DMS79 treated with DMSO at 0.1 percent for 48 hours (cell line): ENCODE results near the gene DHRS4L2.

Source experiments
- DNase-seq: peaks from one replicate; lab custom pipeline; 2025; lab: John Stamatoyannopoulos, UW

Gene DHRS4L2

GRCh38 chr14:24053548-24054323 is 65.0 kb downstream of the DHRS4L2 start:
- DNase-seq, result no peak

- no peak for DNase-seq
Measured at GRCh38 chr14:24054324-24054641, 65.6 kb downstream of the DHRS4L2 start.

- DNase-seq, result no peak
Measured at GRCh38 chr14:24054646-24055045, 65.9 kb downstream of the DHRS4L2 start.
